Fibroblast of villous mesenchyme (primary cell): Measurements from ENCODE around the gene PSMB1. TPM values are rescaled to one million over a fixed set of nuclear protein-coding genes. Genes with fewer than 3 reads are reported as not detected.
"Not testable (repeated sequence)": the region's sequence is repeated elsewhere in the genome, so short reads cannot be mapped to it uniquely, and the experiment has no call there.

ENCODE experiments used
- DNase-seq: peaks from one replicate; pipeline ENCODE4 v3.0.0-alpha.2; 2010; ENCODE audit warnings: low read depth
- H3K4me3 ChIP-seq: 2 replicates; pipeline ENCODE4 v1.5.1; 2011; ENCODE audit warnings: low read depth, mild to moderate bottlenecking, low read length
- total RNA-seq: library from RNA; depleted of rRNA; stranded (reverse); fragments of >200 nt; gene quantifications from 2 replicates; pipeline ENCODE4 v1.2.3, GENCODE V29; 2012
- TF ChIP-seq, protein P1 (sequence below): IDR thresholded peaks from 2 replicates; pipeline ENCODE4 v1.5.1; 2012; ENCODE audit warnings: low read depth, mild to moderate bottlenecking, low read length; ENCODE audit not compliant: insufficient read depth

PSMB1 gene
- total RNA-seq, 1 donor = 370 TPM

DNA sequence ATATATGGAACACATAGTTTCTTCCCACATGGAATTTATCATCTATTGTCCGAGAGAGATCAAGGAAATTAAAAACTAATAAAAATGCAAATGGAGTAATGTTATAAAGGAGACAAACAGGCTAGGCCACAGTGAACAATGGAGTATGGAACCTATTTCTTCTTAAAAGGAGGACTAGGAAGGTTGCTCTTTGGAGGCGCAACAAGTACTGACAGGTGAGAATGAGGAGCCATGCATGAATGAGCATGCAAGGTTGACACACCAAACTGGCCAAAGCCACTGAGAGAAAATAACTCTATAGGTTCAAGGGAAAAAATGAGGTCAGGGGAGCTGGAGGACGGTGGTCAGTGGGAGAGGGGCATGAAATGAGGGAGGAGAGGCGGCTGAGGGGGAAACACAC is 40.9 kb downstream of the PSMB1 start:
- no peak for DNase-seq
- TF ChIP-seq, protein P1, sequence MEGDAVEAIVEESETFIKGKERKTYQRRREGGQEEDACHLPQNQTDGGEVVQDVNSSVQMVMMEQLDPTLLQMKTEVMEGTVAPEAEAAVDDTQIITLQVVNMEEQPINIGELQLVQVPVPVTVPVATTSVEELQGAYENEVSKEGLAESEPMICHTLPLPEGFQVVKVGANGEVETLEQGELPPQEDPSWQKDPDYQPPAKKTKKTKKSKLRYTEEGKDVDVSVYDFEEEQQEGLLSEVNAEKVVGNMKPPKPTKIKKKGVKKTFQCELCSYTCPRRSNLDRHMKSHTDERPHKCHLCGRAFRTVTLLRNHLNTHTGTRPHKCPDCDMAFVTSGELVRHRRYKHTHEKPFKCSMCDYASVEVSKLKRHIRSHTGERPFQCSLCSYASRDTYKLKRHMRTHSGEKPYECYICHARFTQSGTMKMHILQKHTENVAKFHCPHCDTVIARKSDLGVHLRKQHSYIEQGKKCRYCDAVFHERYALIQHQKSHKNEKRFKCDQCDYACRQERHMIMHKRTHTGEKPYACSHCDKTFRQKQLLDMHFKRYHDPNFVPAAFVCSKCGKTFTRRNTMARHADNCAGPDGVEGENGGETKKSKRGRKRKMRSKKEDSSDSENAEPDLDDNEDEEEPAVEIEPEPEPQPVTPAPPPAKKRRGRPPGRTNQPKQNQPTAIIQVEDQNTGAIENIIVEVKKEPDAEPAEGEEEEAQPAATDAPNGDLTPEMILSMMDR = no peak
- no peak overlapping the region for H3K4me3 ChIP-seq

DNA sequence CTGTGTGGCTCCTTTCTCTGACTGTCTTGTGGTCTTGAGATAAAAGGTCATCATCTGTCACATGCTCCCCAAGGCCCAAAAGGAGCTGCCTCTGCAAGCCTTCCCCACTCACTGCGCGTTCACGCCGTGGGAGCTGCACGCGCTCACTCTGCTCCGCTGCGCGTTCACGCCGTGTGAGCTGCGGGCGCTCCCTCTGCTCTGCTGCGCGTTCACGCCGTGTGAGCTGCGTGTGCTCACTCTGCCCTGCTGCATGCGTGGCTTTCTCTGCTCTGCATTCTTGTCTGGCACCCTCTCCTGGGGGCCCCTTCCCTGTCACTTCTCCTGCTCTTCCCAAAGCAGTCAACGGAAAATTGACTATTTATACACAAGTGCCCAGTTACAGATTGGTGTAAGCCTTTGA is 42.5 kb downstream of the PSMB1 start:
- TF ChIP-seq, protein P1 = no peak
- DNase-seq = no peak
- H3K4me3 ChIP-seq = no peak overlapping the region

DNA sequence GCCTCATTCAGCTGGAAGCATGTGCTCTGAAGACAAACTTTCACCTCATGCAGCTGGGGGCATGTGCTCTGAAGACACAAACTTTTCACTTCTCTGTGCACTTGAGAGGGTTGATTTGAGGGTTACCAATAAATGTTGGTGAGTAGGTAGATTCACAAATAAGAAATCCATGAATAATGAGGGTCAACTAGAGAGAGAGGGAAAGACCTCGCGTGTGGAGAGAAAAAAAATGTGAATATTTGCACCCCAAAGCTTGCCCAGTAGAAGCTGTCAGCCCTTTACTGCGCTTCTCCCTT is 43.4 kb downstream of the PSMB1 start:
- no peak overlapping the region for H3K4me3 ChIP-seq
- DNase-seq = no peak
- TF ChIP-seq, protein P1 = no peak

DNA sequence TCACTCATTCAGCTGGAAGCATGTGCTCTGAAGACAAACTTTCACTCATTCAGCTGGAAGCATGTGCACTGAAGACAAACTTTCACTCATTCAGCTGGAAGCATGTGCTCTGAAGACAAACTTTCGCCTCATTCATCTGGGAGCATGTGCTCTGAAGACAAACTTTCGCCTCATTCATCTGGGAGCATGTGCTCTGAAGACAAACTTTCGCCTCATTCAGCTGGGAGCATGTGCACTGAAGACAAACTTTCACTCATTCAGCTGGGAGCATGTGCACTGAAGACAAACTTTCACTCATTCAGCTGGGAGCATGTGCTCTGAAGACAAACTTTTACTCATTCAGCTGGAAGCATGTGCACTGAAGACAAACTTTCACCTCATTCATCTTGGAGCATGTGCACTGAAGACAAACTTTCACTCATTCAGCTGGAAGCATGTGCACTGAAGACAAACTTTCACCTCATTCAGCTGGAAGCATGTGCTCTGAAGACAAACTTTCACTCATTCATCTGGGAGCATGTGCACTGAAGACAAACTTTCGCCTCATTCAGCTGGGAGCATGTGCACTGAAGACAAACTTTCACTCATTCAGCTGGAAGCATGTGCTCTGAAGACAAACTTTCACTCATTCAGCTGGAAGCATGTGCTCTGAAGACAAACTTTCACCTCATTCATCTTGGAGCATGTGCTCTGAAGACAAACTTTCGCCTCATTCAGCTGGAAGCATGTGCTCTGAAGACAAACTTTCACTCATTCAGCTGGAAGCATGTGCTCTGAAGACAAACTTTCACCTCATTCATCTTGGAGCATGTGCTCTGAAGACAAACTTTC is 44.0 kb downstream of the PSMB1 start:
- not testable (repeated sequence) for DNase-seq, H3K4me3 ChIP-seq

DNA sequence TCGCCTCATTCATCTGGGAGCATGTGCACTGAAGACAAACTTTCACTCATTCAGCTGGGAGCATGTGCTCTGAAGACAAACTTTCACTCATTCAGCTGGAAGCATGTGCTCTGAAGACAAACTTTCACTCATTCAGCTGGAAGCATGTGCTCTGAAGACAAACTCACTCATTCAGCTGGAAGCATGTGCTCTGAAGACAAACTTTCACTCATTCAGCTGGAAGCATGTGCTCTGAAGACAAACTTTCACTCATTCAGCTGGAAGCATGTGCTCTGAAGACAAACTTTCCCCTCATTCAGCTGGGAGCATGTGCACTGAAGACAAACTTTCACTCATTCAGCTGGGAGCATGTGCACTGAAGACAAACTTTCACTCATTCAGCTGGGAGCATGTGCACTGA is 44.8 kb downstream of the PSMB1 start:
- not testable (repeated sequence) for H3K4me3 ChIP-seq, DNase-seq

DNA sequence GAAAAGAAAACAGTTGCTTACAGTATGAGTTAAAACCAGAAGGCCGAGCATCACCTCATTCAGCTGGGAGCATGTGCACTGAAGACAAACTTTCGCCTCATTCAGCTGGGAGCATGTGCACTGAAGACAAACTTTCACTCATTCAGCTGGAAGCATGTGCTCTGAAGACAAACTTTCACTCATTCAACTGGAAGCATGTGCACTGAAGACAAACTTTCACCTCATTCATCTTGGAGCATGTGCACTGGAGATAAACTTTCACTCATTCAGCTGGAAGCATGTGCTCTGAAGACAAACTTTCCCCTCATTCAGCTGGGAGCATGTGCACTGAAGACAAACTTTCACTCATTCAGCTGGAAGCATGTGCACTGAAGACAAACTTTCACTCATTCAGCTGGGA is 45.4 kb downstream of the PSMB1 start:
- not testable (repeated sequence) for H3K4me3 ChIP-seq

DNA sequence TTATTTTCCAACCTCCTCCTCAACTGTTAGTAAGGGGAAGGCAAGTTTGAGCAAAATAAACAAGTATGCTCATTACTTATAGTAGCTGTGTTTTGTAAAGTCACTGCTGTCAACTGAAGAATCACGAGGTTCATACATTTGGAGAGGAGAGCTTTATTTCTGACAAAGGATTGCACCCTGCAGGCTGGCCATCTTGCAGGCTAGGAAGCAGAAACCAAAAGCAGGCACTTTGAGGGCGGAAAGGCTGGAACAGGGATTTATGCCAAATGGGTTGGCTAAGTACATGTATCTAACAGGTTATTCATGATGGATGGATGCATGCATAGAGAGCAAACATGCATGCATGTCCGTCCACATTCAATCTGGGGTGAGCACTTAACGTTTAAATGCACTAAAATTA is 46.7 kb downstream of the PSMB1 start:
- no peak overlapping the region for H3K4me3 ChIP-seq
- TF ChIP-seq, protein P1 = no peak
- DNase-seq = no peak

More for the DNA sequence above, 45.4 kb downstream of the PSMB1 start:
- DNase-seq = not testable (repeated sequence)

DNA sequence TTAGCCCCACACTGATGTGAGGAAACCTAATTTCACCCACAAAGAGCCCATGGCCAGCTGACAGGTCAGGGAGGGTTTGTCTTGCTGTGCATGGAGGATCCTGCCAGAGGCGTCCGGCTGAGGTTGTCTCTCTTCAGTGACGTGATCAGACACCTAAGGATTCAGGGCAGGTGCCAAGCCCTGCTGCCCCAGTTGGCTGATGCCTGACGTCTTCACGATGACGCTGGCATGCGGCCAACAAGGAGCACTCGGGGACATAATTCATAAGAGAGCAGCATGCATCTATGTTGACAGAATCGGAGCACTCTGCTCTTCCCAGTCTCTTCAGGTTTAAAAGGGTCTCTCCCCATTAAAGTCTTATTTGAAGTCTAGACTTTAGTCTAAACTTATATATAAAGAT is 47.8 kb downstream of the PSMB1 start:
- DNase-seq = no peak
- H3K4me3 ChIP-seq = no peak overlapping the region
- TF ChIP-seq, protein P1 = no peak
